Vagina (tissue), 2 donors: Measurements from ENCODE around the gene GATB. TPM values are rescaled to one million over a fixed set of nuclear protein-coding genes. Genes with fewer than 3 reads are reported as not detected.
A peak's percentile ranks its signal among the peaks of the same experiment; 100 is the strongest.

Experiments
- DNase-seq, 2 donors: peaks; one replicate each; pipeline ENCODE4 v3.0.0-alpha.2; 2017; ENCODE audit errors: extremely low spot score in 2 of 2
- H3K27ac ChIP-seq: fragments of 200-600 bp; sonication (generic); one replicate; pipeline ENCODE4 v1.5.1; 2019
- H3K27me3 ChIP-seq: fragments of 200-600 bp; sonication (generic); one replicate; pipeline ENCODE4 v1.5.1; 2019
- H3K36me3 ChIP-seq, 2 donors: fragments of 200-600 bp; sonication (generic); one replicate each; pipeline ENCODE4 v1.5.1; 2017 to 2019
- H3K4me1 ChIP-seq: fragments of 200-600 bp; sonication (generic); one replicate; pipeline ENCODE4 v1.5.1; 2019
- H3K4me3 ChIP-seq, 2 donors: fragments of 200-600 bp; sonication (generic); 1 replicate in 1 of 2; 2 replicates in 1 of 2; pipeline ENCODE4 v1.5.1; 2016 to 2019
- H3K9me3 ChIP-seq: fragments of 200-600 bp; sonication (generic); one replicate; pipeline ENCODE4 v1.5.1; 2019
- POLR2A ChIP-seq, 2 donors: fragments of 450-650 bp; IDR thresholded peaks; one replicate each; pipeline ENCODE4 v1.6.1; 2017; ENCODE audit warnings: antibody characterized with exemption in 2 of 2, mild to moderate bottlenecking in 2 of 2, moderate library complexity in 2 of 2
- POLR2AphosphoS5 ChIP-seq, 2 donors: sonication (generic); formaldehyde crosslinking; IDR thresholded peaks; one replicate each; pipeline ENCODE4 v1.9.0; 2017; ENCODE audit warnings: antibody characterized with exemption in 2 of 2, mild to moderate bottlenecking in 2 of 2, low read depth in 1 of 2; ENCODE audit not compliant: insufficient read depth in 1 of 2
- intact Hi-C: fragments of 100-400 bp; cut with DNase I; formaldehyde crosslinking; loops from one replicate; pipeline ENCODE4 v1.15.1; 2023
- total RNA-seq: library from RNA; depleted of rRNA; stranded (reverse); fragments of >200 nt; gene quantifications from one replicate; pipeline ENCODE4 v1.2.3, GENCODE V29; 2016
- TF ChIP-seq, protein P1 (sequence below), 3 experiments: fragments of 450-650 bp in 2 of 3; fragments of 200-600 bp in 1 of 3; sonication (generic) in 1 of 3; IDR thresholded peaks; one replicate each; pipeline ENCODE4 v1.5.1; 2017 to 2019; ENCODE audit warnings: antibody characterized with exemption in 3 of 3, mild to moderate bottlenecking in 2 of 3, moderate library complexity in 2 of 3

Gene GATB
- total RNA-seq, 1 donor from 2014 or later, result 17.7 TPM

DNA sequence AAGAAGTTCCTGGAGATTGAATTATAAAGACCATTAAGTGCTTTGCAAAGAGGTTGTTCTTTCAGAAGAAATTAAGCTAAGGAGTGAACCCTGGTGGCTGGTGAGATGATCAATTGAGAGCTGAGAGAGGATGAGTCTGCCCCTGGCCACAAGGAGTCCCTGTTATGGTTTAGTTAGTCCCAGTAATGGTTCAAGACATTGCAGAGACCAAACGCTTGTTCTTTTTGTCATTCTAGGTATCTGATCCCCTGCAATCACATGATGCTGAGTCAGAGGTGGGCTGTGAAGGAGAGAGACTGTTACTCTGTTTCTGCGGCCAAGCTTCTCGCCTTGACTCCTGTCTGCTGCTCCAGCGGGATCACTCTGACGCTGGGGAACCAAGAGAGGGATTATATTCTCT, 114.5 kb downstream of the GATB start:
- intact Hi-C loops, result no loop called here
- Histone ChIP-seq H3K4me1 (no peaks in the 10 kb centered on the region), H3K4me3 (no peak overlapping the region), H3K36me3 (no peaks in the 10 kb centered on the region), H3K27me3 (no peaks in the 10 kb centered on the region), H3K27ac (no peak overlapping the region), H3K9me3 (no peaks in the 10 kb centered on the region)
- TF ChIP-seq POLR2A (IDR thresholded peaks at IDR 0.05) (no peak), POLR2AphosphoS5 (IDR thresholded peaks at IDR 0.05; ENCODE audit: insufficient read depth in 1 of 2, low read depth in 1 of 2) (no peak)
- TF ChIP-seq, protein P1, sequence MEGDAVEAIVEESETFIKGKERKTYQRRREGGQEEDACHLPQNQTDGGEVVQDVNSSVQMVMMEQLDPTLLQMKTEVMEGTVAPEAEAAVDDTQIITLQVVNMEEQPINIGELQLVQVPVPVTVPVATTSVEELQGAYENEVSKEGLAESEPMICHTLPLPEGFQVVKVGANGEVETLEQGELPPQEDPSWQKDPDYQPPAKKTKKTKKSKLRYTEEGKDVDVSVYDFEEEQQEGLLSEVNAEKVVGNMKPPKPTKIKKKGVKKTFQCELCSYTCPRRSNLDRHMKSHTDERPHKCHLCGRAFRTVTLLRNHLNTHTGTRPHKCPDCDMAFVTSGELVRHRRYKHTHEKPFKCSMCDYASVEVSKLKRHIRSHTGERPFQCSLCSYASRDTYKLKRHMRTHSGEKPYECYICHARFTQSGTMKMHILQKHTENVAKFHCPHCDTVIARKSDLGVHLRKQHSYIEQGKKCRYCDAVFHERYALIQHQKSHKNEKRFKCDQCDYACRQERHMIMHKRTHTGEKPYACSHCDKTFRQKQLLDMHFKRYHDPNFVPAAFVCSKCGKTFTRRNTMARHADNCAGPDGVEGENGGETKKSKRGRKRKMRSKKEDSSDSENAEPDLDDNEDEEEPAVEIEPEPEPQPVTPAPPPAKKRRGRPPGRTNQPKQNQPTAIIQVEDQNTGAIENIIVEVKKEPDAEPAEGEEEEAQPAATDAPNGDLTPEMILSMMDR (IDR thresholded peaks at IDR 0.05), result no peak
- no peak for DNase-seq

DNA sequence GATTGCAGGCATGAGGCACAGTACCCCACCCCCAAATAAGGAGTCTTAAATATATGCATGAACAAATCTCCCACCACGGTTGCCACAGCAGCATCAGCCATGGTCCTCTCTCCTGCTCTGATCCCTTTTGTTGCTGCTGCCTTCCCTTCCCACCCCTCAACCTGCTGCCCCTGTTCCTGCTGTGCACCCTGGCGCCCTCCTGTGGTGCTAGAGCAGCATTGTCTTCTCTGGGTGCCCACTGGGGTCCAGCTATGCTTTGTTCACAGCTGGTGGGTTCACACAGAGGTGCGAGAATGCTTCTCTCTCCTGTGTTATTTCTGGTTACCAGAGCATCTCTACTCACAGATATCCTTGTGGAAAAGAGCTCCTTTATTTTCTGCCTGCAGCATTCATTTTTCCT, 116.2 kb downstream of the GATB start:
- Histone ChIP-seq H3K27ac (no peak overlapping the region), H3K4me1 (no peaks in the 10 kb centered on the region), H3K4me3 (no peak overlapping the region), H3K9me3 (no peaks in the 10 kb centered on the region), H3K36me3 (no peaks in the 10 kb centered on the region), H3K27me3 (no peaks in the 10 kb centered on the region)
- intact Hi-C loops, result no loop called here
- TF ChIP-seq POLR2A (IDR thresholded peaks at IDR 0.05) (no peak), POLR2AphosphoS5 (IDR thresholded peaks at IDR 0.05; ENCODE audit: insufficient read depth in 1 of 2, low read depth in 1 of 2) (no peak)
- TF ChIP-seq, protein P1 (IDR thresholded peaks at IDR 0.05), result no peak
- DNase-seq, result no peak

DNA sequence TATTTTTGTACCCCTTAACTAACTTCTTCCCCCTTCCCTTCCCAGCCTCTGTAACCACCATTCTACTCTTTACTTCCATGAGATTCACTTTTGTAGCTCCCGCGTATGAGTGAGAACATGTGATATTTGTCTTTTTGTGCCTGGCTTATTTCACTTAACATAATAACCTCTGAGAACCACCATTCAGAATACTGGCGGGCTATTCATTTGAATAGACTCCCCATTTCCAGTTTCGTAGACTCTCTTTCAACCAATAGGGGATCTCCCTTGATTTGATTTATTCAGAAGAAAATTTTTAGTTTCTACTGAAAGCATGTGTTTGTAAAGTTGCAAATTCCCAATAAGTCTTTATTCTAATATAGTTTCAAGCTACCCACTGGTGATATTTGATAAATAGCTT, 117.2 kb downstream of the GATB start:
- no peaks in the 10 kb centered on the region for H3K27me3 ChIP-seq
- H3K4me3 ChIP-seq, result no peak overlapping the region
- intact Hi-C loops, result no loop called here
- H3K27ac ChIP-seq, result no peak overlapping the region
- no peaks in the 10 kb centered on the region for H3K36me3 ChIP-seq
- TF ChIP-seq, protein P1 (IDR thresholded peaks at IDR 0.05), result no peak
- no peaks in the 10 kb centered on the region for H3K4me1 ChIP-seq
- no peaks in the 10 kb centered on the region for H3K9me3 ChIP-seq
- no peak for DNase-seq

DNA sequence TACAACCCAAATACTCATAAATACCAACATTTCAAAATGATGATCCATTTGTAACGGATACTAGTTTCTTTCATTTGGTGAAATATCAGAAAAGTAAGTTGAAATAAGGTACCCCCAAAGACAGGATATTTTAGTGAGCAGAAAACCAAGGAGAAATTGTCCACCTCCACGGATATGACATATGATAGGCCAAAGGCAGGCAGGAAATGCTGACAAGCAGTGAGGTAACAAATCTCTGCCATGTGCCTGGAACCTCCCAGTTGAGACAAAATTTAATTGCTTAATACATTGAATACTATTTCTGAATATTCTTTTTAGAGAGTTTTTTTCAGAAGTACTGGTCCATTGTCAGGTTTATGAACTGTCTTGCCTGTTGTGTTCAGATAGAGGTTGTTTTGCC, 118.8 kb downstream of the GATB start:
- Histone ChIP-seq H3K27ac (no peak overlapping the region), H3K27me3 (no peaks in the 10 kb centered on the region), H3K9me3 (no peaks in the 10 kb centered on the region), H3K36me3 (no peaks in the 10 kb centered on the region), H3K4me1 (no peaks in the 10 kb centered on the region), H3K4me3 (no peak overlapping the region)
- TF ChIP-seq POLR2AphosphoS5 (IDR thresholded peaks at IDR 0.05; ENCODE audit: insufficient read depth in 1 of 2, low read depth in 1 of 2) (no peak), POLR2A (IDR thresholded peaks at IDR 0.05) (no peak)
- TF ChIP-seq, protein P1 (IDR thresholded peaks at IDR 0.05), result no peak
- intact Hi-C loops, result no loop called here
- DNase-seq, result no peak

DNA sequence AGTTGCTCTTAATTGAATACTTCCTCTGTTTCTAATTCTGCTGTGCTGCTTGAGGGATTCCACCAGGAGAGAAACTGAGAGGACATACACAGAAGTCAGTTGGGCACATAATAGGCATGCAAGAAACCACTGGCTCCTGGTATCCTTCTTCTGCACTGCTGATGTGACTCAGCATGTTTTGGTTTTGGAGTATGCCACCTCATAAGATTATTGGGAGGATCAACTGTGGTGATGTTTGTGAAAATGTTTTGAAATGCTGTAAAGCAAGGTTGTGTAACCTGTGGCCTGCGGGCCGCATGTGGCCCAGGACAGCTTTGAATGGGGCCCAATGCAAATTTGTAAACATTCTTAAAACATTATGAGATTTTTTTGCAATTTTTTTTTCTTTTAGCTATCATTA, 119.6 kb downstream of the GATB start:
- intact Hi-C loops, result no loop called here

More for the DNA sequence above, 119.6 kb downstream of the GATB start:
- no peak overlapping the region for H3K4me3 ChIP-seq
- no peaks in the 10 kb centered on the region for H3K4me1 ChIP-seq
- DNase-seq, result no peak
- H3K9me3 ChIP-seq, result no peaks in the 10 kb centered on the region
- H3K27me3 ChIP-seq, result no peaks in the 10 kb centered on the region
- H3K36me3 ChIP-seq, result no peaks in the 10 kb centered on the region
- no peak overlapping the region for H3K27ac ChIP-seq
- TF ChIP-seq, protein P1 (IDR thresholded peaks at IDR 0.05), result no peak
- TF ChIP-seq POLR2AphosphoS5 (IDR thresholded peaks at IDR 0.05; ENCODE audit: insufficient read depth in 1 of 2, low read depth in 1 of 2) (peak in 1 of 2 donors; percentile 62), POLR2A (IDR thresholded peaks at IDR 0.05) (no peak)
